ENCODE measurements around the gene TREML1. TPM values are rescaled to one million over a fixed set of nuclear protein-coding genes. Genes with fewer than 3 reads are reported as not detected.

TREML1 gene
- total RNA-seq, 4 donors from 2014 or later, result not detected

- Histone ChIP-seq H3K36me3 (no peaks in the 10 kb centered on the region), H3K9me3 (no peaks in the 10 kb centered on the region), H3K4me3 (no peak overlapping the region), H3K4me1 (peaks cover 0 to 6% (median 0%) of the 10 kb centered on the region in 3 donors), H3K27ac (no peak overlapping the region), H3K27me3 (peaks cover 0 to 11% (median 0%) of the 10 kb centered on the region in 4 donors)
- DNase-seq, result no peak
- TF ChIP-seq CTCF (IDR thresholded peaks at IDR 0.05) (no peak), POLR2A (IDR thresholded peaks at IDR 0.05) (no peak)
- WGBS, 2 donors, result 73 to 96% methylated on average over 2 to 4 of the region's 4 CpGs
- intact Hi-C loops (cut with DNase I), result no loop called here
These were observed 696 bp downstream of the TREML1 start for GRCh38 chr6:41153451-41153850.

- Histone ChIP-seq H3K4me3 (no peak overlapping the region), H3K27ac (no peak overlapping the region), H3K9me3 (no peaks in the 10 kb centered on the region), H3K4me1 (peaks cover 0 to 6% (median 0%) of the 10 kb centered on the region in 3 donors), H3K27me3 (peaks cover 0 to 3% (median 0%) of the 10 kb centered on the region in 4 donors), H3K36me3 (no peaks in the 10 kb centered on the region)
- no peak for TF ChIP-seq POLR2A (IDR thresholded peaks at IDR 0.05)
- TF ChIP-seq CTCF (IDR thresholded peaks at IDR 0.05), result no peak
- WGBS, 2 donors, result no CpG with 5 or more reads among the region's 1 CpG
- intact Hi-C loops (cut with DNase I), result no loop called here
- DNase-seq, result no peak
These were observed 3.5 kb downstream of the TREML1 start for GRCh38 chr6:41150671-41151070.

DNA sequence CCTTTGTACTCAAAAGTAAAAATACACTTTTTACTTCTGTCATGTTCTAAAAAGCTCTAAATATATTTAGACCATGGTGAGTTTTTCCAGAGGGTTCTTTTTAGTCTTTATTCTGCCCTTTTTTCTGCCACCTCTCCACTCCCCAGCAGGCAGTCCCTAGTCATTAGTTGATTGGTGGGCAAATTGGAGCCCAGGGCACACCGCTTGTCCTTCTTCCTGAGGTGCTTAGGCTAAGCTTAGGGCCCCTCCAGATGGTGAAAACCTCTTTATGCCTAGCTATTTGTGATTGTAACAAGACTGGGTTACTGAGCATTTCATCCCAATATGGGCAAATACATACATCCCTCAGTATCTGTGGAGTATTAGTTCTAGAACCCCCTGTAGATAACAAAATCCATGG, 6.2 kb downstream of the TREML1 start:
- no peak overlapping the region for H3K4me3 ChIP-seq
- H3K9me3 ChIP-seq, result no peaks in the 10 kb centered on the region
- H3K4me1 ChIP-seq, result no peaks in the 10 kb centered on the region
- WGBS, 2 donors, result 90 to 100% methylated on average over 1 of the region's 1 CpG
- DNase-seq, result no peak
- no peak overlapping the region for H3K27ac ChIP-seq
- TF ChIP-seq POLR2A (IDR thresholded peaks at IDR 0.05), result no peak
- TF ChIP-seq CTCF (IDR thresholded peaks at IDR 0.05), result no peak
- intact Hi-C loops (cut with DNase I), result no loop called here
- H3K36me3 ChIP-seq, result no peaks in the 10 kb centered on the region
- no peaks in the 10 kb centered on the region for H3K27me3 ChIP-seq

- H3K9me3 ChIP-seq, result no peaks in the 10 kb centered on the region
- H3K4me3 ChIP-seq, result no peak overlapping the region
- intact Hi-C loops (cut with DNase I), result no loop called here
- DNase-seq, result no peak
- no peak for TF ChIP-seq CTCF (IDR thresholded peaks at IDR 0.05)
- TF ChIP-seq POLR2A (IDR thresholded peaks at IDR 0.05), result no peak
- no peak overlapping the region for H3K27ac ChIP-seq
- no peaks in the 10 kb centered on the region for H3K27me3 ChIP-seq
- no peaks in the 10 kb centered on the region for H3K36me3 ChIP-seq
- H3K4me1 ChIP-seq, result no peaks in the 10 kb centered on the region
These were observed 17.2 kb downstream of the TREML1 start for GRCh38 chr6:41136911-41137310.

DNA sequence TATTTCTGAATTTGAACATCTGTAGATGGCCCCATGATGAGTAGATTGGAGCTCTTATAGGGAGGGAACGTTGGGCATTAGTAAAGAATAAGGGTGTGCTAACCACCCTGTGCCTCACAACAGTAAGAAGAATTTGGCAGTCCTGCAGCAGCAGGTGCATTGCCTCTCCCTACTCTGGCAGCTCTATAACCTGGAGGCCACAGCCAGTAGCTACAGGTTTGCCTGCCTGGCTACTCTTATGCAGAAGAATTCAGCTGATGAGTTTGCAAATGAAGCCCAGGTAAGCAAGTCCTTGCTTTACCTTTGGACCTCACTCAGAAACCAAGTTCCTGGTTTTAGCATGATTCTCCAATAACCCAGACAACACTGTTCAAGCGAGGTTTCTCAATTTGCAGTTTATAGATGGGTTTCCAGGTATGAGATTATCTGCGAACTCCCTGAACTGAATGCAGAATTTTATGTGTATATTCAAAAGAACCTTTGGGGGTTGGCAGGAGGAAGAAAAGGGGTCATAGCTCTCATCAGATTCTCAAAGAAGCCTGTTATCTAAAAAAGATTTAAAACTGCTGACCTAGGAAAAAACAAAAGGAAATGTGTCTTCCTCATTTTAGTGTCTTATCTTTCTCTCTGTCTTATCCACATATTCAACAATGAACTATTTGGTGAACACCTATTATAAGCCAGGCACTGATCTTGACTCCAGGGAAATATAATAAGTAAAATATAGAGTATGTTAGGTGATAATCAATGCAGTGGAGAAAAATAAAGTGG, 18.9 kb downstream of the TREML1 start:
- H3K4me3 ChIP-seq, result no peak overlapping the region
- WGBS, 2 donors, result 81 to 87% methylated on average over 3 of the region's 3 CpGs
- H3K27ac ChIP-seq, result no peak overlapping the region
- H3K4me1 ChIP-seq, result no peaks in the 10 kb centered on the region
- intact Hi-C loops (cut with DNase I), result no loop called here
- DNase-seq, result no peak
- H3K27me3 ChIP-seq, result no peaks in the 10 kb centered on the region
- H3K9me3 ChIP-seq, result no peaks in the 10 kb centered on the region
- H3K36me3 ChIP-seq, result no peaks in the 10 kb centered on the region
- no peak for TF ChIP-seq POLR2A (IDR thresholded peaks at IDR 0.05)
- no peak for TF ChIP-seq CTCF (IDR thresholded peaks at IDR 0.05)

Measured in esophagus squamous epithelium (tissue), 5 donors.